Measurements from ENCODE around the gene IPO13.

Gene IPO13

GRCh38 chr1:43952731-43953346 lies 6.1 kb downstream of the IPO13 start:
- no peak for DNase-seq

GRCh38 chr1:43953361-43953760 lies 6.6 kb downstream of the IPO13 start:
- DNase-seq: no peak

- DNase-seq: no peak
These were observed 7.3 kb downstream of the IPO13 start for GRCh38 chr1:43954036-43954435.

DNA sequence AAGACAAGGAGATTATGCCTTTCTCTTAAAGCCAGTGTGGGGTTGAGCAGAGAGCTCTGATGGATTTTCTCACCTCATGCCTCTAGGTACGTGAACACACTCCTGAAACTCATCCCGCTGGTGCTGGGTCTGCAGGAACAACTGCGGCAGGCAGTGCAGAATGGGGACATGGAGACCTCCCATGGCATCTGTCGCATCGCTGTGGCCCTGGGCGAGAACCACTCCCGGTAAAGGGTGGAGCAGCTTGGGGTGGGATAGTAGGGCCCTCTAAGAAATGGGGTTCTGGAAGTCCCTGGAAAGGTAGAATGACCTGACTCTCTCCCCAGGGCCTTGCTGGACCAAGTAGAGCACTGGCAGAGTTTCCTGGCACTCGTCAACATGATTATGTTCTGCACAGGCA lies 9.5 kb downstream of the IPO13 start:
- DNase-seq: no peak

DNA sequence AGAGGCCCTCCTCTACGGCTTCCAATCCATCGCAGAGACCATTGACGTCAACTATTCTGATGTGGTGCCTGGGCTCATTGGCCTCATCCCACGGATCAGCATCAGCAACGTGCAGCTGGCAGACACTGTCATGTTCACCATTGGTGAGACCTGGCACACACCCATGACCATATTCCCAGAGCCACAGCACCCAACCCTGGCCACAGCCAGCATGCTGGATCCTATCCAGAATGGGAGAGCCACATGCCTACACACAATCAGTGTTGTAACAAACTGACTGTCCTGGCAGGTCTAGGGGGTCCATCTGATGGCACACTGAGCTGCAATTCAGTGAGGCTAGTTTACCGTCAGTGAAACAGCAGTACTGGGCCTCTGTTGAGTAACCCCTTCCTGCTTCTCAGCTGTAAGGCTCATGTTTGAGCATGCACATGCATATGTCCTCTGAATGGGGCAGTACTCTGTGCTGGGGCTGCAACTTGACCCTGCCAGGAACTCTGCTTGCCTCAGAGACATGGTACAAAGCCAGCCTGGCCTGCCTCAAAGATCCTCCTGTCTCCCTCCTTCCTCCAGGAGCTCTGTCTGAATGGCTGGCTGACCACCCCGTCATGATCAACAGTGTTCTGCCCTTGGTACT lies 10.8 kb downstream of the IPO13 start:
- DNase-seq: no peak

DNA sequence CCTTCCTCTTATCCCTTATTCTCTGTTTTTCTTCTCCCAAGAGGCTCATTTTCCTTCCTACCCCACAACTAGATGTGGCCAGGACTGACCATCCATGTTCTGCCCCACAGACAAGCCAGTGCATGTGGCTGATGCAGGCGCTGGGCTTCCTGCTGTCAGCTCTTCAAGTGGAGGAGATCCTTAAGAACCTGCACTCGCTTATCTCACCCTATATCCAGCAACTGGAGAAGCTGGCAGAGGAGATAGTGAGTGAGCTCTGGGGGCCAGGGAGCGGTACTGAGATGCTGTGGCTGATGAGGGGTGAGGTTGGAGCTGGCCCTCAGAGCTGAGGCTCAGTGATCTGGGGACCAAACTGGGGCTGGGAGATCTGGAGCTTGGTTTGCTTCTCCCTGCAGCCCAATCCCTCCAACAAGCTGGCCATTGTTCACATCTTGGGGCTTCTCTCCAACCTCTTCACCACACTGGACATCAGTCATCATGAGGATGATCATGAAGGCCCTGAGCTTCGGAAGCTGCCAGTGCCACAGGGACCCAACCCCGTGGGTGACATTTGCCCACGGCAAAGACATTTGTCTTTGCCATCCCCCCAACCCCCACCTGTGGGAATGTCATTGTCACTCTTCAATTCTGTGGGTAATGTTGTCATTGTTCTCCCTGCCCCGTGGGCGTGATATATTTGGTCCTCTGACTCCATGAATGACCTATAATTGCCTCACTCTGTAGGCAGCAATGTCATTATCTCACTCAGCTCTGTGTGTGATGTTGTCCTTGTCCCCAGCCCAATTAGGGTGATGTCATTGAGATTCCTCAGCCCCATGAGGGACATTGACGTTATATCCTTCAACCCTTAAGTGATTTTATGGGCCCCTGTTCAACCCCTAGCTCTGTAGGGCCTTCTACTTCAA lies 11.9 kb downstream of the IPO13 start:
- DNase-seq: no peak

DNA sequence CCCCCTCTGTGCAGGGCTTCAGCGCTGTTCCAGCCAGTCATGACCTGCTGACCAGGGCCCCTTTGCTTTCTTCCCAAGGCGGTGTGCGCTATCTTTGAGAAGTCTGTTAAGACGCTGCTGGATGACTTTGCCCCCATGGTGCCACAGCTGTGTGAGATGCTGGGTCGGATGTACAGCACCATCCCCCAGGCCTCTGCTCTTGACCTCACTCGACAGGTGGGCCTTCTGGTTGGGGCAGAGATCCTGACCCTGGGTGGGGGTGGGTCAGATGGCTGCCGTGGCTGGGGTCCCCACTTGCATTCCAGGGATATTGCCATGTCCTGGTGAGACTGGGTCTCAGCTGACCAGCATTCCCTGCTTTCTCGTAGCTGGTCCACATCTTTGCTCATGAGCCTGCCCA lies 14.0 kb downstream of the IPO13 start:
- DNase-seq: no peak

DNA sequence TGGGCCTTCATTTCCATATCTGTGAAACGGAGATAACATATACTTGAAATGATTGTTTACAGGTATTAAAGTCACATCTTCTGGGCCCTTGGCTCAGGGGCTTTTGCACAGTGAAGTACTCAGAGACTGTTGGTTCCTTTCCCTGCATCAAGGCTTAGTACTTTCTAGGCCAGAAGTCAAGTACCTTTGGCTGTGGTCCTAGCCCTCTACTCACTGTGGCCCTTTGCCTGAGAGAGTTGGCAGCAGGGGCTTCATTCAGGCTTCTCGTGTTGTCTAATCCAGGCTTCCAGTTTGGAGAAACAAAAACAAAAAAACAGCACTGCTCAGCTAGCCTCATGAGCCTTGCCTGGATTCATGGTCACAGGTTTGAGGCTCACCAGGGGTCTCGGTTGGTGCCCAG lies 14.9 kb downstream of the IPO13 start:
- DNase-seq: no peak

- DNase-seq: no peak
These were observed 15.6 kb downstream of the IPO13 start for GRCh38 chr1:43962324-43962723.

DNA sequence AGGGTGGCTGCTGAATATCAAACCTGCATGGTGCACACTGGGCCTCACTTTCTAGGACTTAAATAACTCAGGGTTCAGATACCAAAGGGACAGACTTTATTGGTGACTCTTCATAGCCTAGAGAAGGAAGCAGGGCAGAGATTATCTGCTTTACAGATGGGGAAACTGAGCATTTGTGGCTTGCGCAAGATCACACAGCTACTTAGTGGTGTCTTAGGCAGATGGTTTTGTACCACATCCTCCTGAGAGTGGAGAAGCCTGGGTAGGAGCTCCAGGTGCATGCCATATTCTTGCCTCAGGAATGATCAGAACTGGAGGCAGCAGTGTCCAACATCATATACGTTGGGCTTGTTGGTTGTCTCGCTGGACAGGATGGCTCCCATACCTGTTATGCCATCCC lies 16.3 kb downstream of the IPO13 start:
- DNase-seq: no peak

DNA sequence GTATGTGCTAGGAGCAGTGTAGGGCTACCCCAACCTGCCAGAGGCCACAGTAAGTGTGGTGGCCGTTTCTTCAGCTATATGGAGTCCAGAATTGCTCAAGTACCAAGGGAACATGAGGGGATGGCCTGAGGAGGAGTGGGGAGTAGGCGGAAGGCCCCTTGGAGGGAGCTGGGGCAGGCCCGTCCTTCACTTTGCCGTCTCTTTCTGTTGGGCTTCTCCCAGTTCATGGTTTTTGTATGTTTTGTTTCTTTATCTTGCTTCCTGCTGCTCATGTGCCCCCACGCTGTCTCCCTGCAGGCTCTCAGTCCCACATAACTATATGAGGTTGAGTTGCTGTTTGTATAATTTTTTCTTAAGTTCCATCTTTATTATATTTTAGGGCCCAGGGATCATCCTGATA lies 17.1 kb downstream of the IPO13 start:
- DNase-seq: no peak

GRCh38 chr1:43965316-43965715 lies 18.6 kb downstream of the IPO13 start:
- DNase-seq: no peak

DNA sequence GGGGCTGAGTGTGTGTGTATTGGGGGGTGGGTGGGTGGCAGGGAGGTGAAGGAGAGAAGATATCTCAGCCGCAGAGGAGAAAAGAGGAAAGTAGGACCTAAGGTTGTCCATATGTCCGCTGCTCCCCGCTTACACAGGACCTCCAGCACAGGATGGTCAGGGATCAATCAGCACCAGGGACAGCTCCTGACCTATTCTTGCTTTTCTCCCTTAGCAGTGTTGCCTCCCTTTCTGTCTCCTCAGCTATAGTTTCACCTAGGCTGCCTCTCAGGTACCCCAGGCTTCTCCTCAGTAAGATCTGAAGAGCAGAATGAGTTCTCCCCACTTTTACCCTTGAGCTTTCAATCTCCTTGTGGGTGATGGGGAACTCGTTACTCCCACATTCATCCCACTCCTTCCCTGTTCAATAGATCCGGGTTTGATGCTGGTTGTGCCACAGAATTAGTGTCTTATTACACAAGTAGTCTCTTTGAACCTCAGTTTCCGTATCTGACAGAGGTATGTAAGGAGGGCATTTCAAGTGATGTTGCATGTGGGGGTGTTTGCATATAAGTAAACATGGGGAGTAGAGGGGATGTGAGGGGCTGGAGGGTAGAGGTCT lies 21.7 kb downstream of the IPO13 start:
- DNase-seq: peak; percentile 30

DNA sequence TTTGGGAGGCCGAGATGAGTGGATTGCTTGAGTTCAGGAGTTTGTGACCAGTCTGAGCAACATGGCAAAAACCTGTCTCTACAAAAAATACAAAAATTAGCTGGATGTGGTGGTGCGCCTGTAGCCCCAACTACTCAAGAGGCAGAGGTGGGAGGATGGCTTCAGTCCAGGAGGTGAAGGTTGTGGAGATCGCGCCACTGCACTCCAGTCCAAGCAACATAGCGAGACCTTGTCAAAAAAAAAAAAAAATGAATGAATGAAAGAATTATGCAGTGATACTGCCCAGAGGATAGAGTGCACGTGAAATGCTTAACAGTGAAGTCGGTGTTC lies 22.6 kb downstream of the IPO13 start:
- DNase-seq: no peak

DNA sequence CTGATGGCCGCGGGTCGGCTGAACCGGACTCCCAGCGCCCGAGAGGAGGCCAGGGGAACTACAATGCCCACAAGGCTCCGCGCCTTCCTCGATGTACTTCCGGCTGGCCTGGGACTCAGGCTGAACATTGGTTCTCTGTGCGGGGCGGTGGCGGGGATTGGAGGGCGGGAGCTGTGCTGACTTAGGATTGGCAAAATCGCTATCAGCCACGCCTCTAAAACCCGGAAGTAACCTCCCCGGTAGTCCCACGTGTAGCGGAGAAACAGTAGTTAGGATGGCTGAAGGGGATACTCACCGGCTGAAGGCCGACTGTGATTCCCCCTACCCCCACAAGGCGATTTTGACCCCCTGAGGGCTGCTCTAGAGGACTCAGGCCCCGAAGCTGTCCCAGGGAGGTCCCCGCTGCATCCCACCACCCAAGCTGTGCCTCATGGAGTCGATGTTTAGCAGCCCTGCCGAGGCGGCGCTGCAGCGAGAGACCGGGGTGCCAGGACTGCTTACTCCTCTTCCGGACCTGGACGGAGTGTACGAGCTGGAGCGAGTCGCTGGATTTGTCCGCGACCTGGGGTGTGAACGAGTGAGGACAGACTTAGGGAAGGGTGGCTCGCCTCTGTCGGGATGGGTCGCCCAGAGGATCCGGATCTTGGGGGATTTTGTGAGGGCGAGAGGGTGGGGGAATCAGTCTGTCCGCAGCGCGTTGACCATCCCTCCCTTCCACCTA lies 23.2 kb downstream of the IPO13 start, which contains the start of gene DPH2:
TSS of gene DPH2 (plus strand) at position 265 of the 721 bp plus-strand sequence. CDS start at position 431, 166 bp downstream.
- DNase-seq: peak; percentile 96

GRCh38 chr1:43970502-43970901 lies 23.8 kb downstream of the IPO13 start:
- DNase-seq: no peak

GRCh38 chr1:43970911-43971310 lies 24.2 kb downstream of the IPO13 start:
- DNase-seq: no peak

- DNase-seq: no peak
These were observed 24.7 kb downstream of the IPO13 start for GRCh38 chr1:43971336-43971980.

GRCh38 chr1:43973981-43974442 lies 27.3 kb downstream of the IPO13 start:
- no peak for DNase-seq

DNA sequence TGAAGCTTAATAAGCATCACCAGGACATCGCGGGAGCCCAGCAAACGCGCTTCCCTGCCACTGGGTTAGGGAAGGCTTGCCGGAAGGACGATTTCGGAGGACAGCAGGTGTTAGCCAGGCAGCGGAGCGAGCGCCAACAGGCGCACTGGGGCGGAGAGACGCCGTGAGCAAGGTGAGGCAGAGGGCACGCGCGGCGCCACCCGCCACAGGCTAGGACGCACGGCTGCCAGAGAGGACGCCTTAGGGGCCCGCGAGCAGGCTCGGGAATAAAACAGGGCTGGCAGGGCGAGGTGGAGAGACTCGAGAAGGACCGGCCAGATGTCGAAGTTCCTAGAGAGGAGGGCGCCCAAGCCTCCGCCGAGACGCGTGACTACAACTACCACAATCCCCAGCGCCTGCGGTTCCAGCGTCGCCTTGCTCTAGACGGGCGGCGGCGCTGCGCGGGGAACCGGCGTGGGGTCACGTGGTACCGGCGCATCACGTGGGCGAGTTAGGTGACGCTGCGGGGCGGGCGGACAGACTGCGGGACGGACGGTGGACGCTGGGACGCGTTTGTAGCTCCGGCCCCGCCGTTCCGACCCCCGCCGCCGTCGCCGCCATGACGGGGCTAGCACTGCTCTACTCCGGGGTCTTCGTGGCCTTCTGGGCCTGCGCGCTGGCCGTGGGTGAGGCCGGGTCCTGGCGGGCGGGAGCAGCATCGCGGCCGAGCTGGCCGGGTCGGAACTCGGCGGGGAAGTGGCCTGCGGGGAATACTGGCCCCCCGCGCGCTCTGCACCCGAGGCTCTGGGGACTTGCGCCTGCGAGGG lies 27.9 kb downstream of the IPO13 start, which contains the start of gene ATP6V0B:
TSS of gene ATP6V0B (plus strand) at position 518 of the 806 bp plus-strand sequence. CDS start at position 599, 81 bp downstream.
- peak; percentile 93 for DNase-seq
